Stimulated activated CD4-positive, alpha-beta T cell treated with anti-CD3 and anti-CD28 coated beads, Interleukin-2, amount 100 ng/mL, for 24 hours (primary cell): ENCODE data around the gene CAP1.
"Not testable (repeated sequence)": the region's sequence is repeated elsewhere in the genome, so short reads cannot be mapped to it uniquely, and the experiment has no call there.

Experiments
- DNase-seq, 2 donors: peaks; one replicate each; pipeline ENCODE4 v3.0.0-alpha.2; 2020

The CAP1 gene

GRCh38 chr1:40032240-40032891 is 8.2 kb upstream of the CAP1 start:
- peak; percentile 37 to 43 for DNase-seq

GRCh38 chr1:40034869-40035268 is 5.7 kb upstream of the CAP1 start:
- no peak for DNase-seq

GRCh38 chr1:40036574-40036973 is 4.0 kb upstream of the CAP1 start:
- DNase-seq = no peak

- not testable (repeated sequence) for DNase-seq
Observed at GRCh38 chr1:40037254-40037653, 3.3 kb upstream of the CAP1 start.

- no peak for DNase-seq
Observed at GRCh38 chr1:40038697-40039096, 1.8 kb upstream of the CAP1 start.

GRCh38 chr1:40039245-40039756 is 1.2 kb upstream of the CAP1 start:
- no peak for DNase-seq

- peak; percentile 71 to 83 for DNase-seq
Observed at GRCh38 chr1:40039757-40040510, 595 bp upstream of the CAP1 start.

GRCh38 chr1:40041466-40041838 is 923 bp downstream of the CAP1 start:
- DNase-seq = no peak

- DNase-seq = no peak
Observed at GRCh38 chr1:40042341-40042740, 1.8 kb downstream of the CAP1 start.

- DNase-seq = no peak
Observed at GRCh38 chr1:40044110-40044509, 3.6 kb downstream of the CAP1 start.

- no peak for DNase-seq
Observed at GRCh38 chr1:40045182-40045581, 4.7 kb downstream of the CAP1 start.

GRCh38 chr1:40045766-40046165 is 5.2 kb downstream of the CAP1 start:
- DNase-seq = no peak

GRCh38 chr1:40047276-40047675 is 6.7 kb downstream of the CAP1 start:
- DNase-seq = no peak

- DNase-seq = no peak
Observed at GRCh38 chr1:40047769-40048168, 7.2 kb downstream of the CAP1 start.

GRCh38 chr1:40049725-40050124 is 9.2 kb downstream of the CAP1 start:
- peak in 1 of 2 donors; percentile 29 for DNase-seq

- DNase-seq = no peak
Observed at GRCh38 chr1:40050863-40051262, 10.3 kb downstream of the CAP1 start.

GRCh38 chr1:40053138-40053887 is 12.8 kb downstream of the CAP1 start:
- no peak for DNase-seq

GRCh38 chr1:40056519-40057309 is 16.2 kb downstream of the CAP1 start:
- no peak for DNase-seq

- no peak for DNase-seq
Observed at GRCh38 chr1:40057310-40058030, 16.9 kb downstream of the CAP1 start.

- DNase-seq = no peak
Observed at GRCh38 chr1:40058097-40058452, 17.5 kb downstream of the CAP1 start.

- no peak for DNase-seq
Observed at GRCh38 chr1:40058453-40059337, 18.2 kb downstream of the CAP1 start.
